Cardiac muscle cell (in vitro differentiated cells and primary cell): ENCODE results near the gene DUSP22. TPM values are rescaled to one million over a fixed set of nuclear protein-coding genes. Genes with fewer than 3 reads are reported as not detected.
"Not testable (repeated sequence)": the region's sequence is repeated elsewhere in the genome, so short reads cannot be mapped to it uniquely, and the experiment has no call there.

Experiments
- DNase-seq, 2 donors: peaks; one replicate each; pipeline versions ENCODE4 v3.0.0 to v3.0.0-alpha.2; 2010 to 2017; ENCODE audit warnings: low read depth in 1 of 2, low spot score in 1 of 2
- H3K27ac ChIP-seq: fragments of 200-600 bp; sonication (generic); 2 replicates; pipeline ENCODE4 v1.5.1; 2016
- H3K27me3 ChIP-seq: fragments of 200-600 bp; sonication (generic); 2 replicates; pipeline ENCODE4 v1.6.0; 2016; ENCODE audit warnings: control low read depth
- H3K36me3 ChIP-seq: fragments of 200-600 bp; sonication (generic); 2 replicates; pipeline ENCODE4 v1.5.1; 2016; ENCODE audit warnings: control low read depth
- H3K4me1 ChIP-seq: fragments of 200-600 bp; sonication (generic); 2 replicates; pipeline ENCODE4 v1.8.1; 2017; ENCODE audit warnings: low read depth, mild to moderate bottlenecking, mixed run types
- H3K4me3 ChIP-seq: fragments of 200-600 bp; sonication (generic); 2 replicates; pipeline ENCODE4 v1.5.1; 2016; ENCODE audit warnings: mild to moderate bottlenecking
- H3K9me3 ChIP-seq: fragments of 200-600 bp; sonication (generic); 2 replicates; pipeline ENCODE4 v1.5.1; 2017; ENCODE audit warnings: low read depth, mild to moderate bottlenecking, control low read depth
- CTCF ChIP-seq: IDR thresholded peaks from 2 replicates; pipeline ENCODE4 v1.5.1; 2012; ENCODE audit warnings: low read depth, mild to moderate bottlenecking, low read length
- polyA plus RNA-seq: library from polyadenylated mRNA; unstranded; fragments of >200 nt; fragmentation: Nextera tagmentation; extraction: Ambion mirVana; gene quantifications from 2 replicates; pipeline ENCODE4 v1.2.1, GENCODE V29; 2016
- total RNA-seq: library from RNA; depleted of rRNA; stranded (reverse); fragments of >200 nt; gene quantifications from 2 replicates; pipeline ENCODE4 v1.2.3, GENCODE V29; 2016

Gene DUSP22, protein sequence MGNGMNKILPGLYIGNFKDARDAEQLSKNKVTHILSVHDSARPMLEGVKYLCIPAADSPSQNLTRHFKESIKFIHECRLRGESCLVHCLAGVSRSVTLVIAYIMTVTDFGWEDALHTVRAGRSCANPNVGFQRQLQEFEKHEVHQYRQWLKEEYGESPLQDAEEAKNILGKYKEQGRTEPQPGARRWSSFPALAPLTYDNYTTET
- total RNA-seq (82.4 and 89.3 TPM in 2 replicates), polyA plus RNA-seq (50.7 and 58.6 TPM in 2 replicates)

- Histone ChIP-seq H3K4me3 (peak within 1 kb of the TSS; percentile 66), H3K9me3 (no peaks in the 10 kb centered on the region), H3K27me3 (no peaks in the 10 kb centered on the region), H3K36me3 (no peaks in the 10 kb centered on the region), H3K4me1 (peaks cover 8% of the 10 kb centered on the region), H3K27ac (peak within 1 kb of the TSS; percentile 96)
- peak; percentile 93 for DNase-seq
- TF ChIP-seq CTCF = no peak
Observed at GRCh38 chr6:291697-292505, at the start of gene DUSP22. TSS of gene DUSP22 (plus strand) at chr6:292487. CDS start at chr6:292540, 53 bp downstream.

DNA sequence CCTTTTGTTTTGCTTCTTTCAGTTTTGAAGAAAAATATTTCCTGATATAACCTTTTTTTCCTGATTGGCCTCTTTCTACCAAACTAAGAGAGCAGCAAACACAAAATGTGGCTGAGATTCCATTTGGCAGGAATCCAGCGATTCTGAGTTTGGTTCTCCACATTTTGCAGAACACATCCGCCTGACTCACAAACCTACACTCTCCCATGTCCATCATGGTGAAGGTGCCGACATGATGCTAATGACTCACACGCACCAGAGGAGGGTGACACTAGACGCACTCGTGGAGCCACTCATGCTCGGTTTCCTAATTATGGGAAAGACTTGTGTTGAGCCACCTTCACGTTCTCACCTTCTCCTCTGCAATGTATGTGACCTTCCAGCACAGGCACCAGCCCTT is 45.9 kb upstream of the DUSP22 start:
- H3K27ac ChIP-seq = no peak overlapping the region
- no peaks in the 10 kb centered on the region for H3K4me1 ChIP-seq
- DNase-seq = peak in 1 of 2 donors; percentile 34
- H3K4me3 ChIP-seq = no peak overlapping the region
- no peaks in the 10 kb centered on the region for H3K27me3 ChIP-seq
- no peaks in the 10 kb centered on the region for H3K36me3 ChIP-seq
- H3K9me3 ChIP-seq = no peaks in the 10 kb centered on the region
- no peak for TF ChIP-seq CTCF

DNA sequence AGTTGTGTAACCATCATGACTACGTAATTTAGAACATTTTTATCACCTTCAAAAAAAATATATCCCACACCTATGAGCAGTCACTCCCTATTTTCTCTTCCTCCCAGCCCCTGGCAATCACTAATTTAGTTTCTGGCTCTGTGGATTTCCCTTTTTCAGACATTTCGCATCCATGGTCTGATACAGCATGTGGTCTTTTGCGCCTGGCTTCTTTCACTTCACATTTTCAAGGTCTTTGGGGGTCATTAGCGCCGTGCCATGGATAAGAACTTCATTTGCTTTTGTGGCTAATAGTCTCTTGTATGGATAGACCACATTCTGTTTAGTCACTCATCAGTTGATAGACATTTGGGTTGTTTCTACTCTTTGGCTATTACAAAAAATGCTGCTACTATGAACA is 44.9 kb upstream of the DUSP22 start:
- H3K4me3 ChIP-seq = no peak overlapping the region
- H3K4me1 ChIP-seq = no peaks in the 10 kb centered on the region
- no peak for DNase-seq

DNA sequence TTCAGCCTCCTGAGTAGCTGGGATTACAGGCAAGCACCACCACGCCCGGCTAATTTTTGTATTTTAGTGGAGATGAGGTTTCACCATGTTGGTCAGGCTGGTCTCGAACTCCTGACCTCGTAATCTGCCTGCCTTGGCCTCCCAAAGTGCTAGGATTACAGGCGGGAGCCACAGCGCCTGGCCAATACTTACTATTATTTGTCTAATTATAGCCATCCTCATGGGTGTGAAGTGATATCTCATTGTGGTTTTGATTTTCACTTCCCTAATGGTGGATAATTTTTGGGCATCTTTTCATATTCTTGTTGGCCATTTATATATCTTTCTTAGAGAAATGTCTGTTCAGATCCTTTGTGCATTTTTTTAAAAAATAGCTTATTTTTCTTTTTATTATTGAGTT is 44.2 kb upstream of the DUSP22 start:
- not testable (repeated sequence) for H3K9me3 ChIP-seq, H3K27me3 ChIP-seq, H3K4me1 ChIP-seq, H3K36me3 ChIP-seq, H3K4me3 ChIP-seq, H3K27ac ChIP-seq, DNase-seq

More for the DNA sequence above, 44.9 kb upstream of the DUSP22 start:
- Histone ChIP-seq H3K27ac (no peak overlapping the region), H3K9me3 (no peaks in the 10 kb centered on the region), H3K36me3 (no peaks in the 10 kb centered on the region), H3K27me3 (no peaks in the 10 kb centered on the region)
- TF ChIP-seq CTCF = no peak

GRCh38 chr6:250676-251075 is 41.6 kb upstream of the DUSP22 start:
- H3K36me3 ChIP-seq = no peaks in the 10 kb centered on the region
- H3K4me1 ChIP-seq = no peaks in the 10 kb centered on the region
- no peaks in the 10 kb centered on the region for H3K27me3 ChIP-seq
- H3K4me3 ChIP-seq = no peak overlapping the region
- DNase-seq = no peak
- no peaks in the 10 kb centered on the region for H3K9me3 ChIP-seq
- no peak for TF ChIP-seq CTCF
- H3K27ac ChIP-seq = no peak overlapping the region

DNA sequence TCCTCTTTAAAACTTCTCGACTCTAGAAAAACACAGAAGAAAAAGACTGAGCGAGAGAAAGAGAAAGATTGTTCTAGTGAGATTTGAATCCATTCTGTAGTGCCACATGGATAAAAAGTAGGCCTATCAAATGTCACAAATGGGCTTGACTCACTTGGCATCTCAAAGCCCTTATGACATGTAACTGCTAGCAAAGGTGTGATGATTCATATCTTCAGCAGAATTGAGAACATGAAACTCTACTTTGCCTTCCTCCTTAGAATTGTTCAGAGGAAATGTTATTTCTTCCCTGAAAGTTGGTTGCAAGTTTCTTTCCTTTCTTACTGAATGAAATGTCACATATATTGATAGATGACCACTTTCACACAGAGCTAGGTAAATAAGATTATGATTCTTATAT is 40.4 kb upstream of the DUSP22 start:
- TF ChIP-seq CTCF = no peak
- no peak overlapping the region for H3K27ac ChIP-seq
- H3K27me3 ChIP-seq = no peaks in the 10 kb centered on the region
- no peak for DNase-seq
- H3K36me3 ChIP-seq = no peaks in the 10 kb centered on the region
- H3K4me1 ChIP-seq = no peaks in the 10 kb centered on the region
- H3K4me3 ChIP-seq = no peak overlapping the region
- no peaks in the 10 kb centered on the region for H3K9me3 ChIP-seq
